SH-SY5Y (cell line): ENCODE results near the gene NSMCE1.

ENCODE experiments used
- GATA2 ChIP-seq: IDR thresholded peaks from 2 replicates; pipeline ENCODE4 v1.6.1; 2011; ENCODE audit warnings: mild to moderate bottlenecking, low read depth, low read length
- GATA3 ChIP-seq: IDR thresholded peaks from 2 replicates; pipeline ENCODE4 v1.6.1; 2011; ENCODE audit warnings: low read depth, mild to moderate bottlenecking, low read length, moderate library complexity

GRCh38 chr16:27230562-27231001, 38.0 kb downstream of the NSMCE1 start:
- TF ChIP-seq GATA2 (no peak), GATA3 (no peak)
